ENCODE data around the gene GBF1.

DNA sequence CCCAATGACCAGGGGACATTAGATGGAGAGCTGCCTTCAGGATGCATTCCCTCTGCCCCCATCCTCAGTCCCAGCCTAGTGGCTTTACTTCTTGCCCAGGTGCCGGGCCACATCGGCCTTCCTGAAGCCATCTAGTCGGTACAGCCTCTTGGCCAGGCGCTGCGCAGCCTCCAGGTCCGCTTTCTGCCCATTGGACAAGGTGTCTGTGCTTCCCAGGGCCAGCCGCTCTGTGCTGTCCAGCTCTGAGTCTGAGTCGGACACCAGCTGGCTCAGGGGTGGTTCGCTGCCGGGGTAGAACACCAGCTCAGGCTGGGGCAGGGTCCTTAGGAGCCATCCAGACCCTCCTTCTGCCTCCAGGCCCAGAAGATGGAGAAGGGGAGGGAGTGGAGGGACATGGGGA, 167.0 kb downstream of the GBF1 start:
- TF ChIP-seq, protein P1, sequence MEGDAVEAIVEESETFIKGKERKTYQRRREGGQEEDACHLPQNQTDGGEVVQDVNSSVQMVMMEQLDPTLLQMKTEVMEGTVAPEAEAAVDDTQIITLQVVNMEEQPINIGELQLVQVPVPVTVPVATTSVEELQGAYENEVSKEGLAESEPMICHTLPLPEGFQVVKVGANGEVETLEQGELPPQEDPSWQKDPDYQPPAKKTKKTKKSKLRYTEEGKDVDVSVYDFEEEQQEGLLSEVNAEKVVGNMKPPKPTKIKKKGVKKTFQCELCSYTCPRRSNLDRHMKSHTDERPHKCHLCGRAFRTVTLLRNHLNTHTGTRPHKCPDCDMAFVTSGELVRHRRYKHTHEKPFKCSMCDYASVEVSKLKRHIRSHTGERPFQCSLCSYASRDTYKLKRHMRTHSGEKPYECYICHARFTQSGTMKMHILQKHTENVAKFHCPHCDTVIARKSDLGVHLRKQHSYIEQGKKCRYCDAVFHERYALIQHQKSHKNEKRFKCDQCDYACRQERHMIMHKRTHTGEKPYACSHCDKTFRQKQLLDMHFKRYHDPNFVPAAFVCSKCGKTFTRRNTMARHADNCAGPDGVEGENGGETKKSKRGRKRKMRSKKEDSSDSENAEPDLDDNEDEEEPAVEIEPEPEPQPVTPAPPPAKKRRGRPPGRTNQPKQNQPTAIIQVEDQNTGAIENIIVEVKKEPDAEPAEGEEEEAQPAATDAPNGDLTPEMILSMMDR (IDR thresholded peaks at IDR 0.05): no peak
- TF ChIP-seq POLR2AphosphoS5 (IDR thresholded peaks at IDR 0.05) (no peak), POLR2A (IDR thresholded peaks at IDR 0.05) (no peak)
